HG02884 (cell line): Measurements from ENCODE around the gene KHDRBS1.
"Not testable (repeated sequence)": the region's sequence is repeated elsewhere in the genome, so short reads cannot be mapped to it uniquely, and the experiment has no call there.

Experiments
- ATAC-seq: cut with Tn5 transposase; IDR thresholded peaks from one replicate; pipeline ENCODE4 v1.9.1; 2021; ENCODE audit warnings: mild to moderate bottlenecking, moderate library complexity; ENCODE audit not compliant: unreplicated experiment

Gene KHDRBS1

GRCh38 chr1:32060914-32061313 is 47.2 kb downstream of the KHDRBS1 start:
- no peak for ATAC-seq

- ATAC-seq, result no peak
Observed at GRCh38 chr1:32062867-32063230, 49.2 kb downstream of the KHDRBS1 start.

GRCh38 chr1:32063261-32063681 is 49.6 kb downstream of the KHDRBS1 start:
- no peak for ATAC-seq

- ATAC-seq, result not testable (repeated sequence)
Observed at GRCh38 chr1:32065613-32066488, 52.2 kb downstream of the KHDRBS1 start.

GRCh38 chr1:32066489-32066873 is 52.8 kb downstream of the KHDRBS1 start:
- ATAC-seq, result no peak

GRCh38 chr1:32068957-32069588 is 55.4 kb downstream of the KHDRBS1 start:
- no peak for ATAC-seq

- ATAC-seq, result no peak
Observed at GRCh38 chr1:32071758-32072621, 58.3 kb downstream of the KHDRBS1 start.

- ATAC-seq, result peak; percentile 78
Observed at GRCh38 chr1:32072622-32073298, 59.1 kb downstream of the KHDRBS1 start, which contains the start of gene TMEM39B. Gene TMEM39B, plus strand, starts transcription at chr1:32072939. Its CDS starts 109 bp downstream, at chr1:32073048.

- peak; percentile 24 for ATAC-seq
Observed at GRCh38 chr1:32073299-32074229, 59.9 kb downstream of the KHDRBS1 start.

- no peak for ATAC-seq
Observed at GRCh38 chr1:32074841-32075240, 61.2 kb downstream of the KHDRBS1 start.

GRCh38 chr1:32077451-32077850 is 63.8 kb downstream of the KHDRBS1 start:
- ATAC-seq, result no peak

- no peak for ATAC-seq
Observed at GRCh38 chr1:32082022-32082421, 68.4 kb downstream of the KHDRBS1 start.

GRCh38 chr1:32086381-32086780 is 72.7 kb downstream of the KHDRBS1 start:
- ATAC-seq, result not testable (repeated sequence)

- no peak for ATAC-seq
Observed at GRCh38 chr1:32091176-32091575, 77.5 kb downstream of the KHDRBS1 start.

GRCh38 chr1:32091591-32091990 is 77.9 kb downstream of the KHDRBS1 start:
- ATAC-seq, result no peak
